Measurements from ENCODE around the gene LDLRAD1. TPM values are rescaled to one million over a fixed set of nuclear protein-coding genes. Genes with fewer than 3 reads are reported as not detected.
"Not testable (repeated sequence)": the region's sequence is repeated elsewhere in the genome, so short reads cannot be mapped to it uniquely, and the experiment has no call there.

LDLRAD1 gene
- total RNA-seq, 1 donor from 2014 or later: not detected

DNA sequence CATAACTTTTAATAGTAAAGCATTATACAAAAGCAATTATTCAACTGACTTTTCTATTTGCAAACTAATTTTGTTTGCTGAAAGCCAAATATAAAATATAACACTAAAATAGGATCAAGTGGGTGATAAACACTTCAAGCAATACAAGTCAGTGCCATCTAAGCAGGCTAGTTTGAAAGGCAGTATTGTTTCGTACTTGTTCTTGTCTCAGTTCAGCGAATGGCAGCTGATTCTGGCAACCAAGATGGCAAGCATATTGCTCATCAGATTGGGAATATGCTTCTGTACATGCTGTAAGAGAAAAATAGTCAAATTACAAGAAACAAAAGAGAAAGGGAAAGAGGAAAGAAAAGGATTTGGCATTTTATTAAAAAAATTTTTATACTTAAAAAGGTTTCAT, 27.5 kb upstream of the LDLRAD1 start:
- peaks cover 59% of the 10 kb centered on the region for H3K4me1 ChIP-seq
- peaks cover 38% of the 10 kb centered on the region for H3K36me3 ChIP-seq

DNA sequence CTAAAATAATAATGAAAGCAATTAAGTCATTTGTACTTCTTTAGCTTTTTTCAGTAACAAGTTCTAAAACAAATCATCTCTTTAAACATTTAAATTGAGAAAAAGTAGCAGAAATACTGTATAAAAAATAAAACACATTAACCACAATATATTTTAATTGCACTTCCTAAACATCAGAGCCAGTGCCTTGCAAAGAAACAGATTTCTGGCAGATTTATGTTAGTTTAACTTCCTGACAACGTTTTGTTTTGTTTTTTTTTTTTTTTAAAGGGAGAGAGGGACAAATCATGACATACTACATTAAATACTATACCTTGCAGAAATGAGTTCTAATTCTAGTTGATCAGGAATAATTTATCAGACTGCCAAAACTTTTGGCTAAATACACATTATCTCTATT, 23.8 kb upstream of the LDLRAD1 start:
- no peak for DNase-seq
- H3K9me3 ChIP-seq (replicated peaks): no peaks in the 10 kb centered on the region
- TF ChIP-seq, protein P1, sequence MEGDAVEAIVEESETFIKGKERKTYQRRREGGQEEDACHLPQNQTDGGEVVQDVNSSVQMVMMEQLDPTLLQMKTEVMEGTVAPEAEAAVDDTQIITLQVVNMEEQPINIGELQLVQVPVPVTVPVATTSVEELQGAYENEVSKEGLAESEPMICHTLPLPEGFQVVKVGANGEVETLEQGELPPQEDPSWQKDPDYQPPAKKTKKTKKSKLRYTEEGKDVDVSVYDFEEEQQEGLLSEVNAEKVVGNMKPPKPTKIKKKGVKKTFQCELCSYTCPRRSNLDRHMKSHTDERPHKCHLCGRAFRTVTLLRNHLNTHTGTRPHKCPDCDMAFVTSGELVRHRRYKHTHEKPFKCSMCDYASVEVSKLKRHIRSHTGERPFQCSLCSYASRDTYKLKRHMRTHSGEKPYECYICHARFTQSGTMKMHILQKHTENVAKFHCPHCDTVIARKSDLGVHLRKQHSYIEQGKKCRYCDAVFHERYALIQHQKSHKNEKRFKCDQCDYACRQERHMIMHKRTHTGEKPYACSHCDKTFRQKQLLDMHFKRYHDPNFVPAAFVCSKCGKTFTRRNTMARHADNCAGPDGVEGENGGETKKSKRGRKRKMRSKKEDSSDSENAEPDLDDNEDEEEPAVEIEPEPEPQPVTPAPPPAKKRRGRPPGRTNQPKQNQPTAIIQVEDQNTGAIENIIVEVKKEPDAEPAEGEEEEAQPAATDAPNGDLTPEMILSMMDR (IDR thresholded peaks at IDR 0.05; ENCODE audit: borderline replicate concordance): no peak
- intact Hi-C loops (cut with micrococcal nuclease): no loop called here
- peaks cover 33% of the 10 kb centered on the region for H3K4me1 ChIP-seq
- H3K36me3 ChIP-seq: peaks cover 71% of the 10 kb centered on the region
- no peak overlapping the region for H3K27ac ChIP-seq (replicated peaks)
- no peaks in the 10 kb centered on the region for H3K27me3 ChIP-seq (ENCODE audit: low read depth)
- H3K4me3 ChIP-seq: no peak overlapping the region

More for the DNA sequence above, 27.5 kb upstream of the LDLRAD1 start:
- DNase-seq: no peak
- Histone ChIP-seq H3K27me3 (ENCODE audit: low read depth) (no peaks in the 10 kb centered on the region), H3K4me3 (no peak overlapping the region), H3K27ac (replicated peaks) (no peak overlapping the region), H3K9me3 (replicated peaks) (no peaks in the 10 kb centered on the region)
- TF ChIP-seq, protein P1 (IDR thresholded peaks at IDR 0.05; ENCODE audit: borderline replicate concordance): no peak
- intact Hi-C loops (cut with micrococcal nuclease): no loop called here

DNA sequence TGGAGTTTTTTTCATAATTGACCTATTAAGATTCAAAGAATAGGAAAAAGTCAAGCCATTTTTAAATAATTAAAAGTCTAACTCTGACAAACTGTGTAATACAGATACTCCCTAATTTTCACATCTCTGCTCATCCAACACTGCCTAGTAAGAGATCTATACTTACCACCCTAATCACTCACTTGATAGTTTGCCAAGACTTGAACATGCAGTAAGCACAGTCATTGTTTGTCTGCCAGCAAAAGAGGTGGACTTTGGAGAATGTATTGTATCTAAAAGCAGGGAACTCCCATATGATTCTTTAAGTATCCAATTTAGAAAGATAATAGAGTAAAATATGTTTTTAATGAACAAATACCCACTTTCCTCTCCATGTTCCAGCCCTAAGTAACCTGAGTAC, 19.5 kb upstream of the LDLRAD1 start:
- Histone ChIP-seq H3K27ac (replicated peaks) (no peak overlapping the region), H3K27me3 (ENCODE audit: low read depth) (no peaks in the 10 kb centered on the region), H3K36me3 (peaks cover 98% of the 10 kb centered on the region), H3K4me3 (no peak overlapping the region), H3K4me1 (peaks cover 10% of the 10 kb centered on the region), H3K9me3 (replicated peaks) (no peaks in the 10 kb centered on the region)
- intact Hi-C loops (cut with micrococcal nuclease): no loop called here
- TF ChIP-seq, protein P1 (IDR thresholded peaks at IDR 0.05; ENCODE audit: borderline replicate concordance): no peak
- no peak for DNase-seq

DNA sequence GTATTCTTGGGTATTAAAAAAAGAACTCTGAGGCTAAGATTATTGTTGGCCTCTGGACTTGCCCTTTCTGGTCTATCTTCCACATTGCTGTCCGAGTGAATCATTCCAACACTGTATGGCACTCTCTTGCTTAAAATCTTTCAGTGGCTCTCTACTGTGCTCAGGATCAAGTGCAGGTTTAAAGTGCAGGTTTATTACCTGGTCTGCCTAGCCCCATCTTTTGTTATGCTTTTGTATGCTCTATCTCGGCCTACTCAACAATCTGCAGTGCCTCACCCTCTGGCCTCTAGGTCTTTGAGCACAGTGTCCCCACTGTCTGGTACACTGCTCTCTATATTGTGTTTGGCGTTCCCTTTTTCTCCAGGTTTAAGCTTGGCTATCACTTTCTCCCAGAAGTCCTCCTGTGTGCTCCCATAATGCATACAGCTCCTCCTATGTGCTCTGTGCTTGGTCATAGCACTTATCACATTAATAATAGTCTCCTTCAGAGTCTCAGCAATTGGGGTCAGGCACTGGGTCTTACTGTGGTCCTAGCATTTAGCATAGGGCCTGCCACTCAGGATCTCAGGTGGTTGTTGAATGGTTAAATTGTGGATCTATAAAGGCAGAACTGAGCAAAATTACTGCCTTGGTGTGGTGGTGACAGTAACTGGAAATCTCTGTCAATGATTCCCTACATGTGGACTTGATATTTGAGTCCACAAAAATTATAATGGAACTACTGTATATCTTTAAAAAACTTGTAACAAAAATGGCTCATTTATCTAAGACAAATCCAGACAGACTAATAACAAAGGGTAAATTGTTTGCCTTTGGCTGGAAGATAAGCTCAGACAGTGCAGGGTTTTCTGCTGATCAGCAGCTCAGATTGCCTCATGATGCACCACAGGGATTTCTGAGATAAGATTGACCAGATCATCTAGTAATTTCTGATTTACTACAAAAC, 10.6 kb upstream of the LDLRAD1 start:
- H3K27me3 ChIP-seq (ENCODE audit: low read depth): no peaks in the 10 kb centered on the region
- TF ChIP-seq, protein P1 (IDR thresholded peaks at IDR 0.05; ENCODE audit: borderline replicate concordance): no peak
- H3K36me3 ChIP-seq: peaks cover 37% of the 10 kb centered on the region
- peaks cover 14% of the 10 kb centered on the region for H3K4me1 ChIP-seq
- intact Hi-C loops (cut with micrococcal nuclease): no loop called here
- H3K9me3 ChIP-seq (replicated peaks): no peaks in the 10 kb centered on the region
- no peak overlapping the region for H3K4me3 ChIP-seq
- no peak for DNase-seq
- peak overlapping the region; percentile 4 for H3K27ac ChIP-seq (replicated peaks)

DNA sequence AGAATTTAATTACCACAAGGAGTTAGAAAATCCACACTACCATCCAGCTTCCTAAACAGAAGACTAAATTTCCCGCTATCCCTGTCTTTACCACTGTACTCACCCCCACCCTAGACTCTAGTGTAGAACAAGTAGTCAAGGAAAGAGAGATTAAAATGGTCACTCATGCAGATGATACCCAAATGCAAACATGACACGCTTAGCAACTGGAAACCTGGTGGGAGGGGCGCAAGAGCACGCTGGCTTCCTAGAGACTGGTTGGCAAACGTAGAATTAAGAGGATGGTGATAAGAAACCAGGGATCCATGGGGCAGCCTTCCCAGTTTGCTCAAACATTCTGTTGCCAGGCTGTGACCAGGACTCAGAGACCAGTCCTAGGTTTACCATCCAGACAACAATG, 9.9 kb upstream of the LDLRAD1 start:
- intact Hi-C loops (cut with micrococcal nuclease): no loop called here
- Histone ChIP-seq H3K36me3 (peaks cover 30% of the 10 kb centered on the region), H3K4me3 (no peak overlapping the region), H3K27me3 (ENCODE audit: low read depth) (no peaks in the 10 kb centered on the region), H3K9me3 (replicated peaks) (no peaks in the 10 kb centered on the region), H3K27ac (replicated peaks) (no peak overlapping the region), H3K4me1 (peaks cover 14% of the 10 kb centered on the region)
- TF ChIP-seq, protein P1 (IDR thresholded peaks at IDR 0.05; ENCODE audit: borderline replicate concordance): no peak
- DNase-seq: peak; percentile 23

DNA sequence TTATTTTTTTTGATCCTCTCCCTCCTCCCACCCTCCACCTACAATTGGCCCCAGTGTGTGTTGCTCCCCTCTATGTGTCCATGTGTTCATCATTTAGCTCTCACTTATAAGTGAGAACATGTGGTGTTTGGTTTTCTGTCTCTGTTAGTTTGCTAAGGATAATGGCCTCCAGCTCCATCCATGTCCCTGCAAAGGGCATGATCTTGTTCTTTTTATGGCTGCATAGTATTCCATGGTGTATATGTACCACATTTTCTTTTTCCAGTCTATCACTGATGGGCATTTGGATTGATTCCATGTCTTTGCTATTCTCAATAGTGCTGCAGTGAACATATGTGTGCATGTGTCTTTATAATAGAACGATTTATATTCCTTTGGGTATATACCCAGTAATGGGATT, 6.8 kb upstream of the LDLRAD1 start:
- H3K36me3 ChIP-seq; H3K27ac ChIP-seq (replicated peaks); H3K4me3 ChIP-seq; DNase-seq; H3K9me3 ChIP-seq (replicated peaks); H3K27me3 ChIP-seq (ENCODE audit: low read depth); intact Hi-C loops (cut with micrococcal nuclease): not testable (repeated sequence)
- peaks cover 14% of the 10 kb centered on the region for H3K4me1 ChIP-seq
